ENCODE data around the gene TEC.

DNA sequence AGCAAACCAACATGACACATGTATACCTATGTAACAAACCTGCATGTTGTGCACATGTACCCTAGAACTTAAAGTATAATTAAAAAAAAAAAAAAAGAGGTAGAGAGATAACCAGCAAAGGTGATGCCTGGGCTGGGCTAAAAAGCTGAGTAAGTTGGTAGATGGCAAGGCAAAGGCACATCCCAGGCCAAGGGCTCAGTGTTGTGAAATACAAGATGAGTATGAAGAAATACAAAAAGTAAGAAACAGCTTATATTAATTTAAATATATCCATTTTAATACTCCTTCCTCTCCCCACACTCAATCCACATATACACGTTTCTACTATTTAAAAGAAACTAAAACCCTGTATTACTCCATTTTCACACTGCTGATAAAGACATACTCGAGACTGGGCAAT is 25.8 kb downstream of the TEC start:
- TF ChIP-seq POLR2A (IDR thresholded peaks at IDR 0.05) (no peak), CTCF (IDR thresholded peaks at IDR 0.05) (no peak)

Data from thyroid gland (tissue), 4 donors.